ENCODE results near the gene BAIAP3.

Gene BAIAP3

DNA sequence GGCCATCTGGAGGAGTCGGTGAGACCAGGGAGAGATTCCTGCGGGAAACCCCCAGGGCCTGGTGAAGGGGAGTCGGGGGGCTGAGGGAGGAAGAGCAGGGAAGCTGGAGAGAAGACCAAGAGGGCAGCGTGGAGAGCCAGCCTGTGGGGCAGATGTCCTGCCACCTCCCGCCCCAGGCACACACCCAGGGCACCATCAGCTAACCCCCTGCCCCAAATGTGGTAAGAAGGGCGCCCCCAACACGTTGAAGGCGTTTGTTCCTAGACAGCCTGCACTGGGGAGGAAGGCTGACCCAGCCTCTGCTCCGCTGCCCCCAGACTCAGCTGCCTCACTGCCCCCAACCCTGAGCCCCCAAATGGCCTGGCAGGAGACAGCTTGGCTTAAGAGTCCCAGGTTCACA is 1.3 kb downstream of the BAIAP3 start:
- DNase-seq (ENCODE audit: low read depth), result no peak

DNA sequence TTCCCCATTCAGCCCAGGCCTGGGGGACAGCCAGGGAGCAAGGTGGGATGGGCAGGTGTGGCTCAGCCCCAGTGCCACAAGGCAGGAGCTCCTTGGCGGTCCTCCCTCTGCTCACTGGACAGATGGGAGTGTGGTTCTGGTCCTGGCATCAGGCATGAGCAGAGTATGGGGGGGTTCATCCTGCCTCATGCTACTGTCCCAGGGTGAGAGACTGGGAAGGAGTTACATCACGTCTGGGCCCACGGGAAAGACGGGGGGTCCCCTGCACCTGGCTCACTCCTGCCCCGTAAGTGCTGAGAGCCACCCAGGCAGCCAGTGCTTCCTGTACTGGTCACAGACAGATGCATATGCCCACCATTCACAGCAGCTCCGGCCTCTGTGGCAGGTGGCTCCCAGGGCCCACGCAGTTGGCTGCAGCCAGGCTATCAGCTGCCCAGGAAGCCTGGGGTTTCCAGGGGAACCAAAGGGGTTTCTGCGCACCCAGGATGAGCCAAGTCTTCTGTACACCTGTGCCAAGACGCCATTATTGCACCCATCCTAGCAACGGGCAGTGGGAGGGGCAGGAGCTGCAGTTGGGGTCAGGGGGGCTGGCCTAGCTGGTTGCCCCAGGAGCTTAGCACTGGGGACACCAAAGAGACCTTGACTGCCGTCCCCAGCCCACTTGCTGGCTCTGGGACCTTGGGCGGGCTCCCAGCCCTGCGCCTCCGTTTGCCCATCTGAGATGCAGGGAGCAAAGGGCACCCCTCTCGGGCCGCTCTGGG is 1.9 kb downstream of the BAIAP3 start:
- DNase-seq (ENCODE audit: low read depth), result no peak

DNA sequence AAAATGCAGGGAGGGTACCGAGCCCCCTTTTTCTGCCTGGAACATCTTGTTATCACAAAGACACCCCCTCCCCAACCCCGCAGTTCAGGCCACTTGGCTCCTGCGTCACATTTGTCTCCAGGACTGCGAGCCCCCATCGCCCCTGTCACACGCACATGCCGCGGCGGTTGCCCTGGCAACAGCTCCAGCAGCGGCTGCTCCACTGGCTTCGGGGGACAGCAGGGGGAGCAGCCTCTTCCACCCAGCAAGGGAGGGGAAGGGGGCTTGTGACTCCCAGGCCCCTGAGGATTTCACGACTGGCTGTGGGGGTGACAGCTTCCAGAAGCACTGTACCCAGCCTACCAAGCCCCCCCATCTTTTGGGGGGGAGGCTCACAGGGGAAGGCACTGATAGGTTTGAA is 2.6 kb downstream of the BAIAP3 start:
- DNase-seq (ENCODE audit: low read depth), result no peak

DNA sequence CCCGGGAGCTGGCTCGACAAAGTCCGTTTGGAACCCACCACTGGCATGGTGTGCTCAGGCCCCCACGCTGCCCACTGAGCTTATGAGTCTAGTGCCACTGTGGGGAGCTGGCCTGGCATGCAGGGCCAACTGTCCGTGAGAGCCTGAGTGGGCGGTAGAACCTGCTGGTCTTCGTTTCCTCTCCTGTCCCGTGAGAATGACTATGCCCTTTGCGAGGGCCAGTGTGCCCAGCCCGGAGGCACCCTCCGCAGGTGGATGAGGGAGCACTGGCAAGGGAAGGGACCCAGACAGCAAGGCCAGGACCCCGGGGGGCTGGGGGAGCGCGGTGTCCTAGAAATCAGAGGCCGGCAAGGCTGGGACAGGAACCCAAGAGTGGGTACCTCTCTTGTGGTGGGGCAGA is 3.2 kb downstream of the BAIAP3 start:
- no peak for DNase-seq (ENCODE audit: low read depth)

DNA sequence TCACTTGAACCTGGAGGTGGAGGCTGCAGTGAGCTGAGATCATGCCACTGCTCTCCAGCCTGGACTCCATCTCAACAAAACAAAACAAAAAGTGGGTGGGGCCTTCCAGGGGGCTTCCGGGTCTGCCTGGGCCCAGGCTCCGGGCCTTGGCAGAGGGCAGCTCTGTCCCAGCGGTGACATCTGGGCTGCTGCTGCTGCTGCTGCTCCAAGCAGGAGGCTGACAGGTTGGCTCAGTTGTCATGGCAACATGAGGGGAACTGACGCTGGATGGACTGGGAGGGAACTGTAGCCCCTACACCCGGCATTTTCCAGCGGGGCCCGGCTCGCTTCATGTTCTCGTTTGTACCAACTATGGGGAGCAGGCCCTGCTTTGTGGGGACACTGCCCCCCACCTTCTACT is 4.0 kb downstream of the BAIAP3 start:
- no peak for DNase-seq (ENCODE audit: low read depth)

DNA sequence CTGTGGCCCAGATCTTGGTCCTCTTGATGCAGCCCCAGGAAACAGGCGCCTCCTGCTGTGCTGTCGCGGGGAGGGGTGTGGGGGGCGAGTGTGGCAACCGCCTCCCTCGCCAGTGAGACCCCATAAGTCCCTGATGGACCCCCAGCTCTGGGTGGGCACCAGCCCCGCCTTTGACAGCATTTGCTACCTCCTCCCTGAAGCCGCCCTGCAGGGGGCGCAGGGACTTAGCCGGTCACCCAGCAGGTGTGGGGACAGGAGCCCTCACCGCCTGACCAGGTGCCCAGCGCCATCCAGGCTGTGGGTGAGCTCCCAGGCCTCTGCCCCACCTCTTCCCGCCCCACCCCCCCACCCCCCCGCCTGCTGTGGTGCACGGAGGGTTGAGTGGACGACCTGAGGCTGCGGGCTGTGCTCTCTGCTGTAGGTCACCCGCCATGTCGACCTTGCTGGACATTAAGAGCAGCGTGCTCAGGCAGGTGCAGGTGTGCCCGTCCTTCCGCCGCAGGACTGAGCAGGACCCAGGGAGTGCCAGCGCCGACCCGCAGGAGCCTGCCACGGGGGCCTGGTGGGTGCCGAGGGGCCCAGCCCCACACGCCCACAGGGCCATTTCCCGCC is 4.8 kb downstream of the BAIAP3 start:
- DNase-seq (ENCODE audit: low read depth), result no peak

DNA sequence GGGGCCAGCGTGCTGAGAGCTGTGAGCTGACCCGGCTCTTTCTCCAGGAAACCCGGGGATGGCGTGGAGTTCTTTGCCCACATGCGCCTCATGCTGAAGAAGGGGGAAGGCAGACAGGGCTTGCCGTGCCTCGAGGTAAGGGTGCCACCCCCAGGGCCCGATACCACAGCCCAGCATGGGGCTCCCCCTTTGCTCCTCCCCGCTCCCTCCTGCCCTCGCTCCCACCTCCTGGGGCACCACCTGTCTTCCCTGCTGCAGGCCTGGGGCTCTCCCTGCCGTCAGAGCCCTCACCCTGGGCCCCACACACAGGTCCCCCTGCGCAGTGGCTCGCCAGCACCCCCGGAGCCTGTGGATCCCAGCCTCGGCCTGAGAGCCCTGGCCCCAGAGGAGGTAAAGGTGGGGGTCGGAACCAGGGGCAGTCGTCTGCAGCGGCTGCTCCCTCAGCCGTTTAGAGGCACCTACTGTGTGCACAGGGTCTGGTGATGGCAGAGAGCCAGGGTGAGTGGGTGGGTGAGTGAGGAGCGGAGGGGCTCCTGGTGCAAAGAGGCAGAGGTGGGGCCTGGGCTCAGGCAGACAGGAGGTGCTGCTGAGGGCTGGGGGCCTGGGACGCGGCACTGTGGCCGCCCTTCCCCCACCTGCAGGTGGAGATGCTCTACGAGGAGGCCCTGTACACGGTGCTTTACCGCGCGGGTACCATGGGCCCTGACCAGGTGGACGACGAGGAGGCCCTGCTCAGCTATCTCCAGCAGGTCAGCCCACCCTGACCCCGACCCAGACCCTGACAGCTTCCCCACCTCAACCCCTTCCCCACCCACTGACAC is 5.6 kb downstream of the BAIAP3 start:
- DNase-seq (ENCODE audit: low read depth), result no peak

DNA sequence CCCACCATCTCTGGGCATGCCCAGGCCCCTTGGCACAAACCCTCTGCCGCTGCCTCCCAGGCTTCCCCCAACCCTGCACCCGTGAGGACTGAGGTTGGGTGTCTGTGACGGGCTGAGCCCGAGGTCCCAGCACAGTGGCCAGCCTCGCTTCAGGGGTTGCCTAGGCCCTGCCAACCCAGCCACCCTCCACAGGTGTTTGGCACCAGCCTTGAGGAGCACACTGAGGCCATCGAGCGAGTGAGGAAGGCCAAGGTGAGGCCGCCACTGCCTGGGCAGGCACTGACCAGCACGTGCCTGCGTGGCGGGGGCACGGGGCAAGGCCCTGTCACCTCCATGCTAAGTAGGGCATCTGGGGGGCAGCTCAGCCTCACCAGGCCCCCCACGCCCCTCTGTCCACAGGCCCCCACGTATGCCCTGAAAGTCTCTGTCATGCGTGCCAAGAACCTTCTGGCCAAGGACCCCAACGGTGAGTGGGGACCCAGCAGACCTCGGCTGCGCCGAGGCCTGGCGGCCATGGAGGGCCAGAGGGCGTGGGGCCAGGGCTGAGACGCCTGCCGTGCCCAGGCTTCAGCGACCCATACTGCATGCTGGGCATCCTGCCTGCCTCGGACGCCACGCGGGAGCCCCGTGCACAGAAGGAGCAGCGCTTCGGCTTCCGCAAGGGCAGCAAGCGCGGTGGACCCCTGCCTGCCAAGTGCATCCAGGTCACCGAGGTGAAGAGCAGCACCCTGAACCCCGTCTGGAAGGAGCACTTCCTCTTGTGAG is 7.5 kb downstream of the BAIAP3 start:
- DNase-seq (ENCODE audit: low read depth), result no peak

DNA sequence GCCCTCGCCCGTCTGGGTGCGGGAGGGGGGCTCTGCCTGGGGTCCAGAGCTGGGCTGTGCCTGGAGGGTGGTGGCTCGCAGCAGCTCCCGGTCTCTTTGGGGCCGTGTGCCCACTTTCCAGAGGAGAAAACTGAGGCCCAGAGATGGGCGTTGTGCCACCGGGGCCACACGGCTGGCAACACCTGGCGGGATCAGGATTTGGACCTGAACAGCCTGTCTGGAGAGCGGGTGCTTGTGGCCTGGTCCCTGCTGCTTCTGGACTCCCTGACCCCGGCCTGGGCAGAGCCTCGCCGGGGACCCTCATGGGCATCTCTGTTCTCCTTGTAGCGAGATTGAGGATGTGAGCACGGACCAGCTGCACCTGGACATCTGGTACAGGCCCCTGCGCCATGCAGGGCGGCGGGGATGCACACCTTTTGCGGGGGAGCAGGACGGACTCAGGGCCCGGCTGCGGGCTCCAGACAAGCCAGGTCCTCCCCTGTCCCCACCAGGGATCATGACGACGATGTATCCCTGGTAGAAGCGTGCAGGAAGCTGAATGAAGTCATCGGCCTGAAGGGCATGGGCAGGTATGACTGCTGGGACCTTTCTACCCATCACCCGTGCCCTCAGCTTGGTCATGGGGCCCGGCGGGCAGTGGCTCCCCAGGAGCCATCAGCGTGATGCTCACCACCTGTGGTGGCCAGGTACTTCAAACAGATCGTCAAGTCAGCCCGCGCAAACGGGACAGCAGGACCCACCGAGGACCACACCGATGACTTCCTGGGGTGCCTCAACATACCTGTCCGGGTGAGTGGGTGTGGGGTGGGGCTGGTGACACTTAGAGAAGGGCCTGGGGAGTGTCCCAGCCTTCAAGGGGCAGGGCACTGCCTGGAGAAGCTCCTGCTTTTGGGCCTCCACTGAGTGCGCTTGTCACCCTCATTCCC is 8.3 kb downstream of the BAIAP3 start:
- DNase-seq (ENCODE audit: low read depth), result no peak

DNA sequence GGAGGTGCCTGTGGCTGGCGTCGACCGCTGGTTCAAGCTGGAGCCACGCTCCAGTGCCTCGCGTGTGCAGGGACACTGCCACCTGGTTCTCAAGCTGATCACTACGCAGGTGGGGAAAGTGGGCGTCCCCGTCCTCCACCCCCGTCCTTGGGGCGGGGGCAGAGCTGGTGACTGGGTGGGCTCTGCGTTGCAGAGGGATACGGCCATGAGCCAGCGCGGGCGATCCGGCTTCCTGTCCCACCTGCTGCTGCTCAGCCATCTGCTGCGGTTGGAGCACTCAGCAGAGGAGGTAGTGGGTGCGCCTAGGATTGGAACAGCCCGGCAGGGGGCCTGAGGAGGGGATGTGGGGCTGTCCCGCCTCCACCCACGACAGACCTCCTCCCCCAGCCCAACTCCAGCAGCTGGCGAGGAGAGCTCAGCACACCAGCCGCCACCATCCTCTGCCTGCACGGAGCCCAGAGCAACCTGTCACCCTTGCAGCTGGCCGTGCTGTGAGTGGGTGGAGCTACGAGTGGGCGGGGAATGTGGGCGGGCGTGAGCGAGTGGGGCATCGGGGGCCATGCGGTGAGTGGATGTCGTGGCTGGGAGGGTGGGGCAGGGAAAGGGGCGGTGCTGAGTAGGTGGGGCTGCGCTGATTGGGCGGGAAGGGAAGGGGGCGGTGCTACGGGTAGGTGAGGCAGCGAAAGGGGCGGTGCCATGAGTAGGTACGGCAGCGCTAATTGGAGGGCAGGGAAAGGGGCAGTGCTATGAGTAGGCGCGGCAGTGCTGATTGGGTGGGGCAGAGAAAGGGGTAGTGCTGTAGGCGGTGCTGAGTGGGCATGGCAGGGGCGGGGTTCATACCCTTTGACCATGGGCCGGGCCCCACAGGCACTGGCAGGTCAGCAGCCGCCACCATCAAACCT is 9.3 kb downstream of the BAIAP3 start:
- peak; percentile 90 for DNase-seq (ENCODE audit: low read depth)

DNA sequence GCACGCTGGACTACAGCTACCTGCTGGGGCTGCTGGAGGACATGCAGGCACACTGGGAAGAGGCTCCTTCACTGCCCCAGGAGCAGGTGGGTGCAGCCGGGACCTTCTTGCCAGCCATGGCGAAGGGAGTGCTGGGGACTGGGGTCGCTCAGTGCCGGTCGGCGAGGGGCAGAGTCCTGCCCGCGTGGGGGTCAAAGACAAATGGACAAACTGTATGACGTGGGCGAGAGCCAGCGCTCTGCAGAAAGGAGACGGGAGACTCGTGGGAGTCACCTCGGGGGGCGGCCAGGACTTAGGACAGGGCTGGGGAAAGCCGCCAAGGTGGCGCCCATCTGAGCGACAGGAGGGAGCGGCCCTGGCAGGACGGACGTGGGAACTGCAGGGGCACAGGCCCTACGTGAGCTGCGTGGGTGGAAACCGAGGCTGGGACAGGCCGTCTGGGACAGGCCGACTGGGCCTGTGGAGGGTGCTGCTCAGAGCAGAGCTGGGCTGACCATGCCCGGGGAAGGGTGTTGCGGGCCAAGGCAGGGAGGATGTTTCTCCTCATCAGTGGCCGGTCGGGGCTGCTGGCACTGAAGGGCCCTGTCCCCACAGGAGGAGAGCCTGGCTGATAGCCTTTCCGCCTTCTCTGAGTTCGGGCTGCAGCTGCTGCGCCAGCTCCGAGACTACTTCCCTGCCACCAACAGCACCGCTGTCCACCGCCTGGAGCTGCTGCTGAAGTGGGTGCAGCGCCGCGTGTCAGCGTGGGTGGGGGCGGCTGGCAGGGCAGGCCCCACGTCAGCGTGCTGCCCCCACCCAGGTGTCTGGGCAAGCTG is 10.2 kb downstream of the BAIAP3 start:
- DNase-seq (ENCODE audit: low read depth), result no peak

DNA sequence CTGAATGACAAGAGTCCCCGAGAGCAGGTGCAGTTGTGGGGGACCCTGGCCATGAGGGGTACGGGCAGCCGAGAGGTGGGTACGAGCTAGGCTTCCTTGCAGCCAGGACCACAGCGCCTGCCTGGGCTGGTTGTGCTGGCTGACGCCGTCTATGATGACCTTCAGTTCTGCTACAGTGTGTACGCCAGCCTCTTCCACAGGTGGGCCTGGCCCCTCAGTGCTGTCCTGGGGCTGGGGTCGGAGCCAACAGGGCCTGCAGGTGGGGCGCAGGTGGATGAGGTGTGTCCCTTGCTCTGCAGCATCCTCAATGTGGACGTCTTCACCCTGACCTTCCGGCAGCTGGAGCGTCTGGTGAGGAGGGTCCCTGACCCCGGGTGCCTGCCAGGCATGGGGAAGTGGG is 11.1 kb downstream of the BAIAP3 start:
- DNase-seq (ENCODE audit: low read depth), result no peak

DNA sequence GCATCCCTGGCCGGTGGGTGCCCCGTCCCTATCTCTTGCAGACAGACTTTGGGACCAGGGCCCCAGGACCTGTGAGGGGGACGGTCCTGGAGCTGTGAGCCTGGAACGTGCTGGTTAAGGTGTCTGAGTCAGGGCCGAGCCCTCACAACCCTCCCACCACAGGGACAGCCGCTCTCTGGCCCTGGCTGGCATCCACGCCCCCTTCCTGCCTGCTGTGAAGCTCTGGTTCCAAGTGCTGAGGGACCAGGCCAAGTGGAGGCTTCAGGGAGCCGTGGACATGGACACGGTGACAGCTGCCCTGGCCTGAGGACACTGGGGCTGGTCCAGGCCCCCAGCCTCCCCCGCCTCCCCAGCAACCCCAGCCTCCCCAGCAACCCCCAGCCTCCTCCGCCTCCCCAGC is 11.6 kb downstream of the BAIAP3 start:
- no peak for DNase-seq (ENCODE audit: low read depth)

DNA sequence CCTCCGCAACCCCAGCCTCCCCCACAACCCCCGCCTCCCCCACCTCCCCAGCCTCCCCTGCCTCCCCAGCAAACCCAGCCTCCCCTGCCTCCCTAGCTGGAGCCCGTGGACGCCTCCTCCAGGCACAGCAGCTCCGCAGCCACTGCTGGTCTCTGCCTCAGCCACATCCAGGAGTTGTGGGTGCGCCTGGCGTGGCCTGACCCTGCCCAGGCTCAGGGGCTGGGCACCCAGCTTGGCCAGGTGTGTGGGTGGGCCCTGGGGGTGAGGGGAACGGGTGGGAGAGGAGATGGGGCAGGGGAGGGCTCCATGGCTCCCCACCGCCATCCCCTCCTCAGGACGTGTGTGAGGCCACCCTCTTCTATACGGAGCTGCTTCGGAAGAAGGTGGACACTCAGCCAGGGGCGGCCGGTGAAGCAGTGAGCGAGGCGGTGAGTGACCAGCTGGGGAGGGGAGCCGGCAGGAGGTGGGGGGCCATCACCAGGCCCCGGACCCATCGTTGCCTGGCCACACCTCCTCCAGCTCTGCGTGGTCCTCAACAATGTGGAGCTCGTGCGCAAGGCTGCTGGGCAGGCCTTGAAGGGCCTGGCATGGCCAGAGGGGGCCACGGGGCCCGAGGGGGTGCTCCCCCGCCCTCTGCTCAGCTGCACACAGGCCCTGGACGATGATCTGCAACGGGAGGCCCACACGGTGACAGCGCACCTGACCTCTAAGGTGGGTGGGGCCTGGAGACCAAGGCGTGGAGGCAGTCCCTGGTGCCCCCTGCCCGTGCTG is 12.4 kb downstream of the BAIAP3 start:
- no peak for DNase-seq (ENCODE audit: low read depth)

DNA sequence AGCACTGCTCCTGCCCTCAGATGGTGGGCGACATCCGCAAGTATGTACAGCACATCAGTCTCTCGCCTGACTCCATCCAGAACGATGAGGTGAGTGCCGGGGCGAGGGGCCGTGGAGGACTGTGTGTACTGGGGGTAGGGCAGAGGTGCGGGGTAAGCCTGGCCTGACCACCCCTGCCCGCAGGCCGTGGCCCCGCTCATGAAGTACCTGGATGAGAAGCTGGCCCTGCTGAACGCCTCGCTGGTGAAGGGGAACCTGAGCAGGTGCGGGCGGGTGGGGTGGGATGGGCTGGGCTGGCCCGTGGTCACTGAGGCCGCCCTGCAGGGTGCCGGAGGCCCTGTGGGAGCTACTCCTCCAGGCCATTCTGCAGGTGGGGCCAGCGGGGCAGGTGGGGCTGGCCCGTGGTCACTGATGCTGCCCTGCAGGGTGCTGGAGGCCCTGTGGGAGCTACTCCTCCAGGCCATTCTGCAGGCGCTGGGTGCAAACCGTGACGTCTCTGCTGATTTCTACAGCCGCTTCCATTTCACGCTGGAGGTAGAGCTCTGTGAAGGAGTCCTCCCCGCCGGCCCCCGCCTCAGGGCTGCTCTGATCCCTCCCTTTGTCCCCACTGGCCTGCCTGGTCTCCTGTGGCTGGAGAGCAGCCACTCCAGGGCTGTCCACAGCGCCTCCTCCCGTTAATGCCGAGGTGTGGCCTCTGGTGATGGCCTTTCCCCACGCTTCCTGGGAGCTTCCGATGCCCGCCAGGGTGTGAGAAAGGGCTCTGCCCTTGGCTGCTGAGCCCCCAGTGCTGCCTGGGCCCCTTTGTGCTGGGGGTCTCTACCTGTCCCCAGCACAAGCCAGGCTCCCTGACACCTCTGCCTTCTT is 13.2 kb downstream of the BAIAP3 start:
- no peak for DNase-seq (ENCODE audit: low read depth)

DNA sequence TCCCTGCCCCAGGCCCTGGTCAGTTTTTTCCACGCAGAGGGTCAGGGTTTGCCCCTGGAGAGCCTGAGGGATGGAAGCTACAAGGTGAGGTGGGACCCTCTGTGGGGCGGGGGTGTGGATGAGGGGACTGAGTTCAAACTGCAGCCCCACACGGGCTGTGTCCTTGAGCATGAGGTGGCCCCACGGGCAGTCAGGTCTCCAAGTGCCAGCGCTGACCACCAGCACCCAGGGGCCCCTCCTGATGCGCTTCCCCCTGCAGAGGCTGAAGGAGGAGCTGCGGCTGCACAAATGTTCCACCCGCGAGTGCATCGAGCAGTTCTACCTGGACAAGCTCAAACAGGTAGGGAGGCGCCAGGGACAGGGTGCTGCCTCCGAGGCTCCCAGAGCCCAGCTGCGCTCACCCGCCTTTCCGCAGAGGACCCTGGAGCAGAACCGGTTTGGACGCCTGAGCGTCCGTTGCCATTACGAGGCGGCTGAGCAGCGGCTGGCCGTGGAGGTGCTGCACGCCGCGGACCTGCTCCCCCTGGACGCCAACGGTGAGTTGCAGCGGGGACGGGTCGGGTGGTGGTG is 13.9 kb downstream of the BAIAP3 start:
- DNase-seq (ENCODE audit: low read depth), result no peak

DNA sequence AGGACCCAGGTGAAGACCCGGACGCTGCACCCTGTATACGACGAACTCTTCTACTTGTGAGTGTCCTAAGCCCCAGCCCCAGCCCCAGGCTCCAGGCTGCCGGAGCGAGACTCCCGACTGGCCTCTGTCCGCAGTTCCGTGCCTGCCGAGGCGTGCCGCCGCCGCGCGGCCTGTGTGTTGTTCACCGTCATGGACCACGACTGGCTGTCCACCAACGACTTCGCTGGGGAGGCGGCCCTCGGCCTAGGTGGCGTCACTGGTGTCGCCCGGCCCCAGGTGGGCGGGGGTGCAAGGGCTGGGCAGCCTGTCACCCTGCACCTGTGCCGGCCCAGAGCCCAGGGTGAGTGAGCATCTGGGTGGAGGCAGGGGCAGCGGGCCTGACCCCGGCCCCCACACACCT is 14.5 kb downstream of the BAIAP3 start:
- no peak for DNase-seq (ENCODE audit: low read depth)

Measured in stimulated activated CD4-positive, alpha-beta T cell treated with anti-CD3 and anti-CD28 coated beads, Interleukin-2, amount 100 ng/mL, for 4 hours (primary cell).